GM19324 (cell line): ENCODE results near the gene ESPL1.

Experiments
- ATAC-seq: cut with Tn5 transposase; IDR thresholded peaks from one replicate; pipeline ENCODE4 v1.9.1; 2021; ENCODE audit warnings: mild to moderate bottlenecking, moderate library complexity; ENCODE audit not compliant: unreplicated experiment, low FRiP score

The ESPL1 gene

GRCh38 chr12:53254816-53255545, 13.1 kb upstream of the ESPL1 start:
- ATAC-seq = no peak

- no peak for ATAC-seq
Measured at GRCh38 chr12:53255996-53256395, 12.1 kb upstream of the ESPL1 start.

GRCh38 chr12:53258541-53259539, 9.3 kb upstream of the ESPL1 start:
- ATAC-seq = no peak

GRCh38 chr12:53259891-53260290, 8.2 kb upstream of the ESPL1 start:
- ATAC-seq = no peak

GRCh38 chr12:53265783-53266182, 2.3 kb upstream of the ESPL1 start:
- ATAC-seq = no peak

- ATAC-seq = no peak
Measured at GRCh38 chr12:53267306-53267998, 647 bp upstream of the ESPL1 start.

GRCh38 chr12:53268630-53269562, 797 bp downstream of the ESPL1 start:
- no peak for ATAC-seq

GRCh38 chr12:53274445-53274844, 6.3 kb downstream of the ESPL1 start:
- no peak for ATAC-seq

- no peak for ATAC-seq
Measured at GRCh38 chr12:53276511-53276910, 8.4 kb downstream of the ESPL1 start.

- ATAC-seq = no peak
Measured at GRCh38 chr12:53277981-53278380, 9.9 kb downstream of the ESPL1 start.

- ATAC-seq = no peak
Measured at GRCh38 chr12:53279283-53279869, 11.3 kb downstream of the ESPL1 start.

GRCh38 chr12:53279888-53280498, 11.9 kb downstream of the ESPL1 start:
- ATAC-seq = no peak

GRCh38 chr12:53286448-53286847, 18.3 kb downstream of the ESPL1 start:
- ATAC-seq = no peak

GRCh38 chr12:53287741-53288216, 19.7 kb downstream of the ESPL1 start:
- ATAC-seq = no peak

- no peak for ATAC-seq
Measured at GRCh38 chr12:53288322-53288721, 20.2 kb downstream of the ESPL1 start.

- no peak for ATAC-seq
Measured at GRCh38 chr12:53289891-53290290, 21.8 kb downstream of the ESPL1 start.

- ATAC-seq = no peak
Measured at GRCh38 chr12:53290661-53291060, 22.6 kb downstream of the ESPL1 start.

- no peak for ATAC-seq
Measured at GRCh38 chr12:53292426-53292825, 24.3 kb downstream of the ESPL1 start.
